SK-N-MC (cell line): ENCODE data around the gene ZNF296.

ENCODE experiments used
- DNase-seq: peaks from one replicate; pipeline ENCODE4 v3.0.0-alpha.2; 2011; ENCODE audit warnings: low read depth, low spot score
- H3K27ac ChIP-seq: fragments of 200-600 bp; sonication (generic); 2 replicates; pipeline ENCODE4 v1.5.1; 2016; ENCODE audit warnings: mixed run types
- H3K36me3 ChIP-seq: fragments of 200-600 bp; sonication (generic); 2 replicates; pipeline ENCODE4 v1.6.1; 2017; ENCODE audit warnings: antibody characterized with exemption, low read length, mixed read lengths; ENCODE audit not compliant: insufficient read depth
- H3K4me3 ChIP-seq: fragments of 200-600 bp; sonication (generic); 2 replicates; pipeline ENCODE4 v1.5.1; 2016
- H3K9ac ChIP-seq: fragments of 200-600 bp; sonication (generic); 2 replicates; pipeline ENCODE4 v1.8.0; 2017; ENCODE audit warnings: mixed run types, mixed read lengths; ENCODE audit not compliant: insufficient read length
- H3K9me3 ChIP-seq: fragments of 200-600 bp; sonication (generic); 2 replicates; pipeline ENCODE4 v1.6.1; 2017; ENCODE audit warnings: low read depth, mild to moderate bottlenecking, antibody characterized with exemption, low read length, moderate library complexity, mixed read lengths
- EZH2 ChIP-seq: fragments of 200-600 bp; sonication (generic); IDR thresholded peaks from one replicate; pipeline ENCODE4 v1.6.1; 2017; ENCODE audit warnings: antibody characterized with exemption
- FOXP2 ChIP-seq: optimal IDR thresholded peaks from 2 replicates; pipeline ENCODE3; 2011; ENCODE audit warnings: mild to moderate bottlenecking, moderate library complexity; ENCODE audit not compliant: insufficient read depth; ENCODE audit errors: extremely low read length, control extremely low read depth
- POLR2AphosphoS5 ChIP-seq: IDR thresholded peaks from 2 replicates; pipeline ENCODE4 v1.6.1; 2012; ENCODE audit warnings: mild to moderate bottlenecking, low read depth, low read length, borderline replicate concordance

Gene ZNF296

DNA sequence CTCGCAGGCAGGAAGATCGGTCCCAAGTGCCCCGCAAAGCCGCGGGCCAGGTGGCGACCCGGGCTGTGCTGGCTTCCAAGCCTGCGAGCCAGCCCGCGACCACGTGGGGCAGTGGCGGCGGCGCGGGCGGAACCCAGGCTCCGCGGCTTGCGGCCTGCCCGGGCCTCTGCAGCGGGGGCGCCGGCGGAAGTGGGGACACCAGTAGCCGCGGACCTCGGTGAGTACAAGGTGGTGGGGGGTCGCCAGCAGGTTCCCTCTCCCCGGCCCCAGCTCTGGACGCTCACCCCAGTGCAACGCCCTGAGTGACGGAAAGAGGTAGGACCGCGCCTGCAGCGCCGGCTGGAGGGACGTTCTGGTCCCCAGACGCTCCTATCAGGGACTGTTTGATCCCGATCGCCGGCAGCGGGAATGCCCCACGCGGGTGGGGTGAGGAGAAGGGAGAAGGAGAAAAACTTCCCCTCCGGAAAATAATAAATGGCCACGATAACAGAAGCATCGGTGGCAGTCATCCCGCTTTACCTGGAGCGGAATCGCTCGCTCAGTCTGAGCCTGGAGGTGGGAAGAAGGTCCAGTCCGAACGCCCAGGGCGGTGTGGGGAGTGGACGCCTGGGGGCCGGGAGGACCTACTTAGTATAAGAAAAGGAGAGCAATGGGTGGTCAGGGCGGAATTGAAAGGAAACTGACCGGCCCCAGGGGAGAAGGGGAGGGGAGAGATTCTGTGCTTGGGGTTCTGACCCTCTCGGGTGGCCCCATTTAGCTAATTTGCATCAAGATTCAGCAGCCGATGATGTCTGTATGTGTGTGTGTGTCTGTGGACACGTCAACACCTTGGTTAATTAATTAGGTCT, 3.0 kb upstream of the ZNF296 start, which contains the start of gene GEMIN7:
TSS of gene GEMIN7 (plus strand) at position 198 of the 848 bp plus-strand sequence. CDS start 10,855 bp downstream, outside the sequence.
- peak within 1 kb of the TSS; percentile 98 for H3K9ac ChIP-seq
- TF ChIP-seq POLR2AphosphoS5 (peak; percentile 87), EZH2 (no peak), FOXP2 (no peak)
- peaks cover 19% of the 10 kb centered on the region; the same call in 1 of the 2 replicates for H3K36me3 ChIP-seq
- H3K27ac ChIP-seq = peak within 1 kb of the TSS; percentile 70
- peak within 1 kb of the TSS; percentile 97 for H3K4me3 ChIP-seq
- DNase-seq = no peak
- no peaks in the 10 kb centered on the region for H3K9me3 ChIP-seq

DNA sequence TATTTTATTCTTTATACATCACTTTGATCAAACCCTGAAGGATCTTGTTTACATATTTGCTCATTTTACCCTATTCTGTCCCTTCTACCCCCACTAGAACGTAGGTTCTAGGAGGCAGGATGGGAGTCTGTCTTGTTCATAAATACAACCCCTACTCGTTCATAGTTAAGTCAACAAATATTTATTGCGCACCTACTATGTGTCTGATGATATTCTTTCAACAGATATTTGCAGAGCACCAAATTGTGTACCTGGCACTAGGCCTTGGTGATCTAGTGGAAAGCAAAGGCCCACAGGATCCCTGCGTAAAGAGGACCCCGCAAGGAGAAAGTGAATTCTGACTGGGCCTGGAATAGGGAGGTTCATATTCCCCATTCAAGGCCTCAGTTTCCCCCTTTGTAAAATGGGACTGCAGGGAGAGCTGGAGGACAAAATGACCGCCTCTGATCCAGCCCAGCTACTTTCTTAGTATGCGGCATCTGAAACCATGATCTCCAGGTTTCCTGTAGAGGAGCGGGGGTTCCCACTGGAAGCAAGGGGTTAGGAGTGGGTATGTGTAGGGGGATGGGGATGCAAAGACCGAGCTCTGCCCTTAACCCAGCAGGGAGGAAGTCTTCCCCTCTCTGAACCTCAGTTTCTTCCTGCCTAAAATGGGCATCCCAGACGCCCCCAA, 2.2 kb upstream of the ZNF296 start:
- no peaks in the 10 kb centered on the region for H3K9me3 ChIP-seq
- no peak for DNase-seq
- TF ChIP-seq EZH2 (no peak), FOXP2 (no peak), POLR2AphosphoS5 (no peak)
- H3K9ac ChIP-seq = peak overlapping the region; percentile 98
- no peak overlapping the region for H3K27ac ChIP-seq
- H3K36me3 ChIP-seq = peaks cover 18% of the 10 kb centered on the region; the same call in 1 of the 2 replicates
- peak overlapping the region; percentile 97 for H3K4me3 ChIP-seq

GRCh38 chr19:45076851-45077730, 813 bp upstream of the ZNF296 start:
- DNase-seq = no peak
- Histone ChIP-seq H3K9me3 (no peaks in the 10 kb centered on the region), H3K9ac (peak overlapping the region; percentile 17), H3K27ac (0 out of 2 replicates have a peak overlapping the region, but pooled peaks have one; percentile 11), H3K36me3 (peaks cover 7% of the 10 kb centered on the region; the same call in 1 of the 2 replicates), H3K4me3 (peak overlapping the region; percentile 68)
- TF ChIP-seq EZH2 = no peak
- no peak for TF ChIP-seq FOXP2
- TF ChIP-seq POLR2AphosphoS5 = no peak

DNA sequence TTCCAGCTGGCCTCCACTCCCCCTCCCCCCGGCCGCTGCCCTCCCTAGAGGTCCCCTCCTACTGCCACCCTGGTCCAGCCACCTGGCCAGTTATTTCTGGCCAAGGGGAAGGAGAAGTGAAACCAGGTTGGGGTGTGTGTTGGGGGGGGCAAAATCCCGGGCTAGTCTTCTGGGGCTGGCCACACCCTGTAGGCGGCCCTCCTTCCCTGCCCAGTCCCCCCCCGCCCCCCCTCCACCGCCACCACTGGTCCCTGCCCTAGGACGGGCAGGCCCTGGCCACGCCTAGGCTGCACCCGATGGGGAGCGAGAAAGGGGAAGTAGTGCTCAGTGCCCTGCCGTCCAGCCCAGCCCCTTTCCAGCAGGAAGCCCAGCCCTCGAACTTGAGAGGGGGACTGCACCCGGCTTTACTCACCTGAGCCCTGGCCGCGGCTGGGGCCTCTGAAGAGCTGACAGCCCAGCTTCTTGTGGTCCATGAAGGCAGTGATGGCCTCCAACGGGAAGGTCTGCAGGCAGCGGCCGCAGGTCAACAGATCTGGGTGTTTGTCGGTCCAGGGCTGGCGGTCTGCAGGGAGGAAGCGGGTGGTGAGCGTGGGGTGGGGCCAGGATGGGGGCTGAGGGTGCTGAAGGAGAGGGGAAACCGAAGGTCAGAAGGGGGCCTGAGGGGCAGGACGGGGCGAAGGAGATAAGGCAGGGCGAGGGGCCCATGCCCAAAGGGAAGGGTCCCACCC, 813 bp downstream of the ZNF296 start:
- no peak for TF ChIP-seq EZH2
- TF ChIP-seq POLR2AphosphoS5 = no peak
- TF ChIP-seq FOXP2 = no peak
- H3K9ac ChIP-seq = peak overlapping the region; percentile 17
- DNase-seq = no peak
- H3K36me3 ChIP-seq = peaks cover 5% of the 10 kb centered on the region; the same call in 1 of the 2 replicates
- H3K27ac ChIP-seq = no peak overlapping the region
- peak overlapping the region; percentile 68 for H3K4me3 ChIP-seq
- no peaks in the 10 kb centered on the region for H3K9me3 ChIP-seq

DNA sequence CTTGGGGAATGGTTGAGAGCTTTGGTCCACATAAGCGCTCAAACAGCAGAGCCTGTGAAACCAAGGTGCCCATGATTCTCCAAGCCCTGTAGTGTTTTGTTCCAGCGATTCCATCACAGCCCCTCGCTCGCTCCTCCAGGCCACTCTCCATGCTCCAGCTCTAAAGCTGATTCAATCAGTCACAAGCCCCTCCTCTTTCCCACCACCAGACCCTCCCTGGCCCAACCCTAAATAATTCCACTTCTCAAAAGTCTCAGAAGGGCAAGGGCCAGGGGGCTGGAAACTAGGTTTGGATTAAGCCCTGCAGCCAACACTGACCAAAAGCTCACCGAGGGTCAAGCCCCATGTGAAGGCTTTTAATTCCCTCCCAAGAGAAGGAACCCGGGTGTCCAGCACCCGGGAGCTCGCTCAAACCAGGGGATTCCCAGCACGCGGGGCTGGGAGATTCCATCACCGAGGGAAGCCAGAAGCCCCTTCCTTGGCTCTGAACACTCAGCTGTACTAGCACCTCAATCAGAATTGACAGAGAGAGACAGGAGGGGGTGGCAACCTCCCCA, 1.5 kb downstream of the ZNF296 start:
- H3K9ac ChIP-seq = no peak overlapping the region
- H3K36me3 ChIP-seq = peaks cover 11% of the 10 kb centered on the region; the same call in 1 of the 2 replicates
- no peaks in the 10 kb centered on the region for H3K9me3 ChIP-seq
- H3K27ac ChIP-seq = peak overlapping the region; percentile 42; the same call in 1 of the 2 replicates
- DNase-seq = no peak
- H3K4me3 ChIP-seq = no peak overlapping the region
- TF ChIP-seq EZH2 = no peak

DNA sequence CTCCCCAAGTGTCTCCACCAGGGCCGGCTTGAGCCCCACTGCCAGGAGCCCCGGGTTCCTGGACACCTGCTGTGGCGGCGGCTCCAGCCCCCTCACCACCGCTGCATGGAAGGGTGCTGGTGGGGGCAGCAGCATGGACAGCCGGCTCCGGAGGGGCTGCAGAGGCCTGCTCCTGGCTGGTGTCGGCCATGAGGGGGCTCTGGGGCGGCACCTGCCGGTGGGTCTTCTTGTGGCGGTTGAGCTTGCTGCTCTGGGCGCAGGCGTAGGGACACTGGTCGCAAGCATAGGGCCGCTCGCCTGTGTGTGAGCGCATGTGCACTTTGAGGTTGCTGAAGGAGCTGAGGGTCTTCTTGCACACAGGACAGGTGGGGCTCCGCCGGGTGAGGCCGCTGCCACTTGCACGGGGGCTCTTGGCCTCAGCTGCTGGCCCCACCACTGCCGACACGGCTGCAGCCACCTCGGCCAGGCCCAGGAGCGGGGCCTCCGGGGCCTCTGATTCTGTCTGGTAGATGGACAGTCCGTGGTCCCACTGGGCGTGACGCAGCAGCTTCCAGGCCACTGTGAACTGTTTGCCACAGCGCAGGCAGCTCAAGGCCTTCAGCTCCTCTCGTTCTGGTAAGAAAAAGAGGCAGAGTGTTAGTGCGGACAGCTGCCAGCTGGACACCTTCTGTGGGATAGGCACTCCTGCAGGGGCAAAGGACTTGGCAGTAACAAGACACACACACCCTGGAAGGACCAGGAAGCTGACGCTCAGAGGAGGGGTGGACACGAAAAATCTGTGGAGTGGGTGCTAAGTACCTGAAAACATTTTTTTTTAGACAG, 4.1 kb downstream of the ZNF296 start:
- Histone ChIP-seq H3K27ac (0 out of 2 replicates have a peak overlapping the region, but pooled peaks have one; percentile 50), H3K36me3 (peaks cover 25% of the 10 kb centered on the region; the same call in 1 of the 2 replicates), H3K4me3 (no peak overlapping the region), H3K9me3 (no peaks in the 10 kb centered on the region), H3K9ac (no peak overlapping the region)
- DNase-seq = no peak
- TF ChIP-seq FOXP2 = no peak
- no peak for TF ChIP-seq EZH2
- no peak for TF ChIP-seq POLR2AphosphoS5
